ENCODE results near the gene MSANTD1. TPM values are rescaled to one million over a fixed set of nuclear protein-coding genes. Genes with fewer than 3 reads are reported as not detected.

Gene MSANTD1
- total RNA-seq, 1 donor from 2014 or later = not detected

DNA sequence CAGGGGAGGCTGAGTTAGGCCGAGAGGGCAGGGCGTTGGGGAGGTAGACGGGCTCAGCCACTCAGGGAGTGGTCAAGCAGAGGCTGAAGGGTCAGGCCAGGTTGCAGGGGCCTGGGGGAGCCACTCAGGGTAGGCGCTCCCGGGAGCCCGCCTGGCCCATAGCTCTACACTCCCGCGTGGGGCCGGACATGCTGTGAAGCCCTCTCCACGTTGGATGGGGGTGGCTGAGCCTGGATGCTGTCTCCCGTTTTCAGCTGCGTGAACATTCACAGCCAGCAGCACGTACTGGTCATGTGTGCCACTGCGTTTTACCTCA, 14.0 kb upstream of the MSANTD1 start:
- peaks cover 77 to 93% of the 10 kb centered on the region in 2 donors for H3K36me3 ChIP-seq
- intact Hi-C loops (cut with DNase I) = no loop called here

DNA sequence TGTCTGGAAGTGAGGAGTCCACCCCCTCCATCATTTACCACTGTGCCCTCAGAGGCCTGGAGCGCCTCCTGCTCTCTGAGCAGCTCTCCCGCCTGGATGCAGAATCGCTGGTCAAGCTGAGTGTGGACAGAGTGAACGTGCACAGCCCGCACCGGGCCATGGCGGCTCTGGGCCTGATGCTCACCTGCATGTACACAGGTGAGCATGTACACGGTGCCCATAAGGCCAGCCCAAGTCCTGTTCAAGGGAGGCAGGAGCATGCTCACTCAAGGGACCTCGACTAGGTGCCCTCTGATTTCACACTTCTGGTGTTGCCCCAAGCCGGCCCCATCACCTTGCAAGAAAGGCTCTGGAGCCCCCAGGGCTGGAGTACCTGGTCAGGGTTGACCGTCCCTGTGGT, 13.4 kb upstream of the MSANTD1 start:
- H3K27me3 ChIP-seq = no peaks in the 10 kb centered on the region
- no peaks in the 10 kb centered on the region for H3K9me3 ChIP-seq
- intact Hi-C loops (cut with DNase I) = no loop called here
- TF ChIP-seq, protein P1, sequence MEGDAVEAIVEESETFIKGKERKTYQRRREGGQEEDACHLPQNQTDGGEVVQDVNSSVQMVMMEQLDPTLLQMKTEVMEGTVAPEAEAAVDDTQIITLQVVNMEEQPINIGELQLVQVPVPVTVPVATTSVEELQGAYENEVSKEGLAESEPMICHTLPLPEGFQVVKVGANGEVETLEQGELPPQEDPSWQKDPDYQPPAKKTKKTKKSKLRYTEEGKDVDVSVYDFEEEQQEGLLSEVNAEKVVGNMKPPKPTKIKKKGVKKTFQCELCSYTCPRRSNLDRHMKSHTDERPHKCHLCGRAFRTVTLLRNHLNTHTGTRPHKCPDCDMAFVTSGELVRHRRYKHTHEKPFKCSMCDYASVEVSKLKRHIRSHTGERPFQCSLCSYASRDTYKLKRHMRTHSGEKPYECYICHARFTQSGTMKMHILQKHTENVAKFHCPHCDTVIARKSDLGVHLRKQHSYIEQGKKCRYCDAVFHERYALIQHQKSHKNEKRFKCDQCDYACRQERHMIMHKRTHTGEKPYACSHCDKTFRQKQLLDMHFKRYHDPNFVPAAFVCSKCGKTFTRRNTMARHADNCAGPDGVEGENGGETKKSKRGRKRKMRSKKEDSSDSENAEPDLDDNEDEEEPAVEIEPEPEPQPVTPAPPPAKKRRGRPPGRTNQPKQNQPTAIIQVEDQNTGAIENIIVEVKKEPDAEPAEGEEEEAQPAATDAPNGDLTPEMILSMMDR (IDR thresholded peaks at IDR 0.05) = no peak
- no peaks in the 10 kb centered on the region for H3K4me1 ChIP-seq
- peaks cover 75 to 93% of the 10 kb centered on the region in 2 donors for H3K36me3 ChIP-seq
- no peak overlapping the region for H3K4me3 ChIP-seq
- no peak for DNase-seq (ENCODE audit: low spot score in 2 of 2)
- H3K27ac ChIP-seq = no peak overlapping the region

More for the DNA sequence above, 14.0 kb upstream of the MSANTD1 start:
- no peaks in the 10 kb centered on the region for H3K4me1 ChIP-seq
- no peaks in the 10 kb centered on the region for H3K27me3 ChIP-seq
- H3K4me3 ChIP-seq = no peak overlapping the region
- H3K9me3 ChIP-seq = no peaks in the 10 kb centered on the region
- H3K27ac ChIP-seq = no peak overlapping the region
- no peak for DNase-seq (ENCODE audit: low spot score in 2 of 2)
- TF ChIP-seq, protein P1 (IDR thresholded peaks at IDR 0.05) = no peak

DNA sequence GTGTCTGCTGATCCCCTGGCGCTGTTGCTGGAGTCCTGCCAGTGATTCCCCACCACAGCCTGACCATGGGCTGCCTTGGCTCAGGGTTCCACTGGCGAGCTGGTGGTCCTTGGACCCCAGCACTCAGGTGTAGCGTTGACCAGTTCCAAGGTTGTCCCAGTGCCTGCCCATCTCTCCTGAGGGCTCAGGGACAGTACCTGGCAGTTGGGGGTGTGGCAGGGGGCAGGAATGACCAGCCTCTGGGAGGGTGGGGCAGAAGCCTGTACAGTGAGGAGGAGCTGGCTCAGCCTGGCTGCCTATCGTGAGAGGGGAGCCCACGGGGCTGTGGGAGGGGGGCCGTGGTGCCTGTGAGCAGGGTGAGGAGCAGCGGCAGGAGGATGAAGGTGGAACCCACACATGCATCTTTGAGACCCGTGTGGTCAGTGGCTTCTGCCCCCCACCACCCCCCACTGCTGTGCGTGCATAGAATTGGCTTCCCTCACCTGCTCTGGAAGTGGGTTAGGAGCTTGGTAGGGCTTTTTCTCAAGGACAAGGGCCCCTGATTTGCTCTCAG, 12.6 kb upstream of the MSANTD1 start:
- no peaks in the 10 kb centered on the region for H3K9me3 ChIP-seq
- intact Hi-C loops (cut with DNase I) = no loop called here
- no peaks in the 10 kb centered on the region for H3K4me1 ChIP-seq
- H3K4me3 ChIP-seq = no peak overlapping the region
- no peaks in the 10 kb centered on the region for H3K27me3 ChIP-seq
- TF ChIP-seq, protein P1 (IDR thresholded peaks at IDR 0.05) = no peak
- DNase-seq (ENCODE audit: low spot score in 2 of 2) = no peak
- H3K27ac ChIP-seq = no peak overlapping the region
- H3K36me3 ChIP-seq = peaks cover 70 to 90% of the 10 kb centered on the region in 2 donors

DNA sequence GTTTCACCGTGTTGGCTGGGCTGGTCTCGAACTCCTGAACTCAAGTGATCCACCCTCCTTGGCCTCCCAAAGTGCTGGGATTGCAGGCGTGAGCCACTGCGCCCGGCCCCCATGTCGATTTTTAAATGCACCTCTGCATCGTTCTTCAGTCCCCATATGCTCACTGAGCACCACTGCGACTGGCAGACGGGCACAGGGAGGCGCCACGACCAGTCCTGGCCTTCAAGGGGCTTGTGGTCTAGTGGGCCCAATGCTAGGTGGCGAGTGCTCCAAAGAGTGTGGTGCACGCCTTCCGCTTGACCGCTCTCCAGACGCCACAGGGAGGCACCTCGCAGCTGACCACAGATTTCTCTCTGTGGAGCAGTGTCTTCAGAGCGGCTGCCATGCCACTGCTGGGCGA, 11.7 kb upstream of the MSANTD1 start:
- no peaks in the 10 kb centered on the region for H3K4me1 ChIP-seq
- H3K36me3 ChIP-seq = peaks cover 67 to 84% of the 10 kb centered on the region in 2 donors
- no peak for DNase-seq (ENCODE audit: low spot score in 2 of 2)
- H3K27me3 ChIP-seq = no peaks in the 10 kb centered on the region
- H3K9me3 ChIP-seq = no peaks in the 10 kb centered on the region
- H3K27ac ChIP-seq = no peak overlapping the region
- intact Hi-C loops (cut with DNase I) = no loop called here
- TF ChIP-seq, protein P1 (IDR thresholded peaks at IDR 0.05) = no peak
- H3K4me3 ChIP-seq = no peak overlapping the region

DNA sequence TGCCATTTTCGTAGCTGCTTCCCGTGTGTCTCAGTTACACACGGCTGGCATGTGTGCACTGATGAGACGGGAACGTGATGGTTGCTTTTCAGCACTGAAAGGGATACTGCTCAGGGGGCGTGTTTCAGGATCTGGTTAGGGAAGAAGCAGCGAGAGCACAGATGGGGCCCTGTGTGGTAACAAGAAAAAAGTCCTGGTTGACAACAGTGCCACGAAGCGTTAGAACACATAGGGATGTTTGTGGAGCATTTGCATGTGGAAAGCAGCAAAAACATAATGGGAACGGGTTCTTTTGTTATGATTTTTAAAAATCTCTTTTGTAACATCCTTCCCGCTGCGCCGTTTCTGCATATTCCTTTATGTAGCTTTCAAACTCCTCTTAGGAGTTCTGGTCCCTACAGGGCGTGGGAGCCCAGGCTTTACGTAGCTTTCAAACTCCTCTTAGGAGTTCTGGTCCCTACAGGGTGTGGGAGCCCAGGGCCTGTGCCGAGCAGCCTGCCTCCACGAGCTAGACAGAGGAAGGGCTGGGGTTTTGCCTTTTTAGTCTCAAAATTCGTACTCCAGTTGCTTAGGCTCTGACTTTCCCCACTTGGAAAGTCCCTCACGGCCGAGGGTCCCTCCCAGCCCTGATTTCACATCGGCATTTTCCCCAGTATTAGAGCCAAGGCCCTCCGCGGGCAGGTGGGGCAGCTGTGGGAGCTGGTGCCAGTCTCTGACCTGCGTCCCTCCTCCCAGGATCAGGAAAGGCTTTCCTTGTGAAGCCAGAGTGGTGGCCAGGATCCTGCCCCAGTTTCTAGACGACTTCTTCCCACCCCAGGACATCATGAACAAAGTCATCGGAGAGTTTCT, 11.0 kb upstream of the MSANTD1 start:
- Histone ChIP-seq H3K4me3 (no peak overlapping the region), H3K9me3 (no peaks in the 10 kb centered on the region), H3K4me1 (no peaks in the 10 kb centered on the region), H3K27me3 (no peaks in the 10 kb centered on the region), H3K27ac (no peak overlapping the region), H3K36me3 (peaks cover 62 to 77% of the 10 kb centered on the region in 2 donors)
- intact Hi-C loops (cut with DNase I) = no loop called here
- no peak for DNase-seq (ENCODE audit: low spot score in 2 of 2)
- TF ChIP-seq, protein P1 (IDR thresholded peaks at IDR 0.05) = no peak
